Amygdala (tissue), 56 donors: Measurements from ENCODE around the gene TM4SF18.
"Not testable (repeated sequence)": the region's sequence is repeated elsewhere in the genome, so short reads cannot be mapped to it uniquely, and the experiment has no call there.

Source experiments
- DNase-seq, 56 donors: peaks; one replicate each; lab custom pipeline; 2025; lab: John Stamatoyannopoulos, UW

TM4SF18 gene

GRCh38 chr3:149333176-149333859 lies at the start of gene TM4SF18:
Gene TM4SF18 (minus strand): TSS chr3:149333636. CDS start chr3:149333382, 254 bp downstream.
- peak in 3 of 56 donors; percentile 2 to 12 (median 11) for DNase-seq

GRCh38 chr3:149382518-149382917 lies 49.1 kb upstream of the TM4SF18 start:
- no peak for DNase-seq

GRCh38 chr3:149382101-149382467 lies 48.6 kb upstream of the TM4SF18 start:
- DNase-seq: no peak

GRCh38 chr3:149381173-149382100 lies 48.0 kb upstream of the TM4SF18 start:
- DNase-seq: no peak

GRCh38 chr3:149380220-149380619 lies 46.8 kb upstream of the TM4SF18 start:
- not testable (repeated sequence) for DNase-seq

- no peak for DNase-seq
These were observed 45.3 kb upstream of the TM4SF18 start for GRCh38 chr3:149378478-149379309.

GRCh38 chr3:149377408-149378364 lies 44.2 kb upstream of the TM4SF18 start, which contains the start of gene TM4SF1:
Gene TM4SF1 (minus strand): TSS chr3:149377649. CDS start chr3:149377547, 102 bp downstream.
- DNase-seq: no peak

- DNase-seq: no peak
These were observed 43.4 kb upstream of the TM4SF18 start for GRCh38 chr3:149376718-149377407.

GRCh38 chr3:149375501-149376196 lies 42.2 kb upstream of the TM4SF18 start:
- DNase-seq: no peak

GRCh38 chr3:149374793-149375500 lies 41.5 kb upstream of the TM4SF18 start:
- no peak for DNase-seq

GRCh38 chr3:149374391-149374790 lies 41.0 kb upstream of the TM4SF18 start:
- DNase-seq: no peak

GRCh38 chr3:149373235-149374125 lies 40.0 kb upstream of the TM4SF18 start:
- no peak for DNase-seq

GRCh38 chr3:149371723-149372114 lies 38.3 kb upstream of the TM4SF18 start:
- DNase-seq: no peak

GRCh38 chr3:149371001-149371722 lies 37.7 kb upstream of the TM4SF18 start:
- DNase-seq: no peak

- no peak for DNase-seq
These were observed 36.8 kb upstream of the TM4SF18 start for GRCh38 chr3:149369991-149370866.
